Glutamatergic neuron (in vitro differentiated cells): ENCODE results near the gene CDK5. TPM values are rescaled to one million over a fixed set of nuclear protein-coding genes. Genes with fewer than 3 reads are reported as not detected.

Experiments
- DNase-seq: peaks from one replicate; pipeline ENCODE4 v3.0.0; 2022
- H3K27ac Mint-ChIP-seq: one replicate; pipeline ENCODE4 v1.8.0; 2020; ENCODE audit warnings: mild to moderate bottlenecking, mixed read lengths, inconsistent platforms; ENCODE audit not compliant: unreplicated experiment
- H3K27me3 Mint-ChIP-seq: one replicate; pipeline ENCODE4 v1.8.0; 2020; ENCODE audit warnings: mild to moderate bottlenecking, moderate library complexity, mixed read lengths, inconsistent platforms; ENCODE audit not compliant: unreplicated experiment
- H3K36me3 Mint-ChIP-seq: one replicate; pipeline ENCODE4 v1.8.0; 2020; ENCODE audit warnings: mild to moderate bottlenecking, mixed read lengths, inconsistent platforms; ENCODE audit not compliant: unreplicated experiment
- H3K4me1 Mint-ChIP-seq: one replicate; pipeline ENCODE4 v1.8.0; 2020; ENCODE audit warnings: mild to moderate bottlenecking, low read depth, mixed read lengths, inconsistent platforms; ENCODE audit not compliant: unreplicated experiment
- H3K4me3 Mint-ChIP-seq: one replicate; pipeline ENCODE4 v1.8.0; 2020; ENCODE audit warnings: mild to moderate bottlenecking, mixed read lengths, inconsistent platforms; ENCODE audit not compliant: unreplicated experiment
- H3K9me3 Mint-ChIP-seq: one replicate; pipeline ENCODE4 v1.8.0; 2020; ENCODE audit warnings: mild to moderate bottlenecking, moderate library complexity, mixed read lengths, inconsistent platforms; ENCODE audit not compliant: unreplicated experiment
- total RNA-seq: library from RNA; stranded (reverse); fragmentation: NEBNext Ultra II Directional; extraction: Animal tissue kit (Norgen Biotek cat#: 25700); gene quantifications from one replicate; pipeline ENCODE4 v1.2.1, GENCODE V29; 2021; ENCODE audit not compliant: unreplicated experiment
- TF ChIP-seq, protein P1 (sequence below): fragments of 200-600 bp; sonication (generic); IDR thresholded peaks from one replicate; pipeline ENCODE4 v1.5.0; 2021; ENCODE audit not compliant: partially characterized antibody, unreplicated experiment

Gene CDK5
- total RNA-seq, 1 donor from 2014 or later = 52.9 TPM

DNA sequence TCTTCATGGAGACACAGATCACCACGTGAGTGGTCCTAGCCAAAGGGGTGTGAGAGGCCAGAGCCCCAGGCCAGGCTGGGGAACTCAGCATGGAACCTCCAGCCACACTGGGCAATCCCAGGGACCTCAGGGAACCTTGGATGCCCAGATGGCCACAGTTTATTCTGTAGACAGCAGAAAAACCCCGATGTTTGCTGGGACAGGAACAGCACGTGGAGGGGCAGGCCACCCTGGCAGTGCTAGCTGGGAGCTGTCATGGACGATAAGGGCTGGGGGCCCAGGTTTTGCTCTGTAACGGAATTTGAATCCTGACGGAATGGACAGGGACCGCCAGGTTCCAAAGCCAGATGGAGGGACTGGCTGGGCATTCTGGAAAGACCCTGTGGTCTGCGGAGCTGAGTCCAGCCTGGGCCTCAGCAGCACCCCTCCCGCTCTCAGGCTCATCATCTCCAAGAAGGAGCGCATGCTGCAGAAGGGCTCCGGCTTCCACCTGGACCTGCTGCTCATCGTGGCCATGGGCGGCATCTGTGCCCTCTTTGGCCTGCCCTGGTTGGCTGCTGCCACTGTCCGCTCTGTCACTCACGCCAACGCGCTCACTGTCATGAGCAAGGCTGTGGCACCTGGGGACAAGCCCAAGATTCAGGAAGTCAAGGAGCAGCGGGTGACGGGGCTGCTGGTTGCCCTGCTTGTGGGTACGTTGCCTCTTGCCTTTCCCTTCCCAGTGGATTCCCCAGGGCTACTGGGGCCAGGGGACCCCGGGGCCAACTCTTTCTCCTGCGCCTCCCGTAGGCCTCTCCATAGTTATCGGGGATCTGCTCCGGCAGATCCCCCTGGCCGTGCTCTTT, 17.3 kb upstream of the CDK5 start:
- peaks cover 4% of the 10 kb centered on the region for H3K9me3 Mint-ChIP-seq
- H3K36me3 Mint-ChIP-seq = no peaks in the 10 kb centered on the region
- no peak overlapping the region for H3K4me3 Mint-ChIP-seq
- H3K27ac Mint-ChIP-seq = no peak overlapping the region
- peaks cover 14% of the 10 kb centered on the region for H3K4me1 Mint-ChIP-seq
- peaks cover 5% of the 10 kb centered on the region for H3K27me3 Mint-ChIP-seq
- no peak for DNase-seq
- TF ChIP-seq, protein P1, sequence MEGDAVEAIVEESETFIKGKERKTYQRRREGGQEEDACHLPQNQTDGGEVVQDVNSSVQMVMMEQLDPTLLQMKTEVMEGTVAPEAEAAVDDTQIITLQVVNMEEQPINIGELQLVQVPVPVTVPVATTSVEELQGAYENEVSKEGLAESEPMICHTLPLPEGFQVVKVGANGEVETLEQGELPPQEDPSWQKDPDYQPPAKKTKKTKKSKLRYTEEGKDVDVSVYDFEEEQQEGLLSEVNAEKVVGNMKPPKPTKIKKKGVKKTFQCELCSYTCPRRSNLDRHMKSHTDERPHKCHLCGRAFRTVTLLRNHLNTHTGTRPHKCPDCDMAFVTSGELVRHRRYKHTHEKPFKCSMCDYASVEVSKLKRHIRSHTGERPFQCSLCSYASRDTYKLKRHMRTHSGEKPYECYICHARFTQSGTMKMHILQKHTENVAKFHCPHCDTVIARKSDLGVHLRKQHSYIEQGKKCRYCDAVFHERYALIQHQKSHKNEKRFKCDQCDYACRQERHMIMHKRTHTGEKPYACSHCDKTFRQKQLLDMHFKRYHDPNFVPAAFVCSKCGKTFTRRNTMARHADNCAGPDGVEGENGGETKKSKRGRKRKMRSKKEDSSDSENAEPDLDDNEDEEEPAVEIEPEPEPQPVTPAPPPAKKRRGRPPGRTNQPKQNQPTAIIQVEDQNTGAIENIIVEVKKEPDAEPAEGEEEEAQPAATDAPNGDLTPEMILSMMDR = no peak

DNA sequence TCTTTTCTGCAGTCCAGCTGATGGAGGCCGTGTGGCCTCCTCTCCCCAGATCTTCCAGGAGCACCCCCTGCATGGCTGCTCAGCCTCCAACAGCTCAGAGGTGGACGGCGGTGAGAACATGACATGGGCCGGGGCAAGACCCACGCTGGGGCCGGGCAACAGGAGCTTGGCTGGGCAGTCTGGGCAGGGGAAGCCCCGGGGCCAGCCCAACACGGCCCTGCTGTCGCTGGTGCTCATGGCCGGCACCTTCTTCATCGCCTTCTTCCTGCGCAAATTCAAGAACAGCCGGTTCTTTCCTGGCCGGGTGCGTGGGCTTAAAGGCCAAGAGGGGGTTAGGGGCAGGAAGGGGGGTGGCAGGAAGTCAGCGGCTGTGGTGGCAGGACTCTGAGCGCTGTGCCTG, 16.3 kb upstream of the CDK5 start:
- Mint-ChIP-seq H3K36me3 (peaks cover 4% of the 10 kb centered on the region), H3K27me3 (peaks cover 7% of the 10 kb centered on the region), H3K9me3 (peaks cover 4% of the 10 kb centered on the region), H3K4me3 (no peak overlapping the region), H3K4me1 (peaks cover 10% of the 10 kb centered on the region), H3K27ac (no peak overlapping the region)
- TF ChIP-seq, protein P1 = no peak
- no peak for DNase-seq

DNA sequence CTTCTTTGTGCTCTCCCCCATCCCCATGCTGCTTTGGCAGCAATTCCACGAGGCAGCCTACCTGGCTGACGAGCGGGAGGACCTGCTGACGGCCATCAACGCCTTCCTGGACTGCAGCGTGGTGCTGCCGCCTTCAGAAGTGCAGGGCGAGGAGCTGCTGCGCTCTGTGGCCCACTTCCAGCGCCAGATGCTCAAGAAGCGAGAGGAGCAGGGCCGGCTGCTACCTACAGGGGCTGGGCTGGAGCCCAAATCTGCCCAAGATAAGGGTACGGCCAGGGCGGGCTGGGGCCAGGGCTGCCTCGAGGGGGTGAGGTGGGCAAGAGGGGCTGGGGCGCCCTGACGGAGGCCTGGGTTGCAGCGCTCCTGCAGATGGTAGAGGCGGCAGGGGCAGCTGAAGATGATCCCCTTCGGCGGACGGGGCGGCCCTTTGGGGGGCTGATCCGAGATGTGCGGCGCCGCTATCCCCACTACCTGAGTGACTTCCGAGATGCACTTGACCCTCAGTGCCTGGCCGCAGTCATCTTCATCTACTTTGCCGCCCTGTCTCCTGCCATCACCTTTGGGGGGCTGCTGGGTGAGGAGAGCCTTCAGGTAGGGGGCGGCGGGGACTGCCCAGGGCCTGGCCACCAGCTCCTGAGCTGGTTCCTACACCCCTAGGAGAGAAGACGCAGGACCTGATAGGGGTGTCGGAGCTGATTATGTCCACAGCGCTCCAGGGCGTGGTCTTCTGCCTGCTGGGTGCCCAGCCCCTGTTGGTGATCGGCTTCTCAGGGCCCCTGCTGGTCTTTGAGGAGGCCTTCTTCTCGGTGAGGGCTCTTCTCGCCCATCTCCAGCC, 13.6 kb upstream of the CDK5 start:
- H3K36me3 Mint-ChIP-seq = peaks cover 4% of the 10 kb centered on the region
- TF ChIP-seq, protein P1 = no peak
- peaks cover 4% of the 10 kb centered on the region for H3K9me3 Mint-ChIP-seq
- no peak overlapping the region for H3K4me3 Mint-ChIP-seq
- no peak overlapping the region for H3K27ac Mint-ChIP-seq
- no peak for DNase-seq
- H3K27me3 Mint-ChIP-seq = peaks cover 2% of the 10 kb centered on the region
- peaks cover 3% of the 10 kb centered on the region for H3K4me1 Mint-ChIP-seq

DNA sequence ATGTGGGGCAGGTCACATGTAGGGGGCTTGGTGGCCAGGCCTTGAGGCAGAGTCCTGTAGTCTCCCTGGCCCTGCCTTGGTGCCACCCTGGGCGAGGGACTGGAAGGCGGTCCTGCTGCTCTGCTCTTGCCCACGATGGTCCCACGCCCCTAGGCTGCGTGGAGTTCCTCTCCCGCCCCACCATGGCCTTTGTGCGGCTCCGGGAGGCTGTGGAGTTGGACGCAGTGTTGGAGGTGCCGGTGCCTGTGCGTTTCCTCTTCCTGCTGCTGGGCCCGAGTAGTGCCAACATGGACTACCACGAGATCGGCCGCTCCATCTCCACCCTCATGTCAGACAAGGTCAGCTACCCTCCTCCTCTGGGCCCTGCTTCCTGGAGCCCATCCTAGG, 12.9 kb upstream of the CDK5 start:
- Mint-ChIP-seq H3K4me3 (no peak overlapping the region), H3K27ac (no peak overlapping the region), H3K36me3 (peaks cover 4% of the 10 kb centered on the region), H3K27me3 (peaks cover 2% of the 10 kb centered on the region), H3K4me1 (no peaks in the 10 kb centered on the region), H3K9me3 (peaks cover 4% of the 10 kb centered on the region)
- TF ChIP-seq, protein P1 = no peak
- no peak for DNase-seq
